ENCODE data around the gene PRKN. TPM values are rescaled to one million over a fixed set of nuclear protein-coding genes. Genes with fewer than 3 reads are reported as not detected.

Gene PRKN
- total RNA-seq, 3 donors from 2014 or later = 5.2 to 10.2 (median 8.1) TPM

DNA sequence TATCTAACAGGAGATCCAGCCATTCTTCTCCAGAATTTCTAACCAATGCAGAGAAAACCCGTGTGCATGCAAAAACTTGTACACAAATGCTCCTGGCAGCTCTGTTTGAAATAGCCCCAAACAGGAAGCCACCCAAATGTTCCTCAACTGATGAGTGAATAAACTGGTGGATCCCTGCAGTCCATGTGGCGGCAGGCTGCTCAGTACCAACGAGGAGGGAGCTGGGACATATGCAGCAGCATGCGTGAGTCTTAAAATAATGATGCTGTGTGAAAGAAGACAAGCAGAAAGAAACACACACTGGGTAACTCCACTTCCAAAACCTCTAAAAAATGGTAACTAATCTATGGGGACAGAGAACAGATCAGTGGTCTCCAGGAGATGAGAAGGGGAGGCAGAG is 911.6 kb downstream of the PRKN start:
- no peak for DNase-seq
- no peak for ATAC-seq
- no peaks in the 10 kb centered on the region for H3K4me1 ChIP-seq (ENCODE audit: low read depth)
- TF ChIP-seq, protein P1, sequence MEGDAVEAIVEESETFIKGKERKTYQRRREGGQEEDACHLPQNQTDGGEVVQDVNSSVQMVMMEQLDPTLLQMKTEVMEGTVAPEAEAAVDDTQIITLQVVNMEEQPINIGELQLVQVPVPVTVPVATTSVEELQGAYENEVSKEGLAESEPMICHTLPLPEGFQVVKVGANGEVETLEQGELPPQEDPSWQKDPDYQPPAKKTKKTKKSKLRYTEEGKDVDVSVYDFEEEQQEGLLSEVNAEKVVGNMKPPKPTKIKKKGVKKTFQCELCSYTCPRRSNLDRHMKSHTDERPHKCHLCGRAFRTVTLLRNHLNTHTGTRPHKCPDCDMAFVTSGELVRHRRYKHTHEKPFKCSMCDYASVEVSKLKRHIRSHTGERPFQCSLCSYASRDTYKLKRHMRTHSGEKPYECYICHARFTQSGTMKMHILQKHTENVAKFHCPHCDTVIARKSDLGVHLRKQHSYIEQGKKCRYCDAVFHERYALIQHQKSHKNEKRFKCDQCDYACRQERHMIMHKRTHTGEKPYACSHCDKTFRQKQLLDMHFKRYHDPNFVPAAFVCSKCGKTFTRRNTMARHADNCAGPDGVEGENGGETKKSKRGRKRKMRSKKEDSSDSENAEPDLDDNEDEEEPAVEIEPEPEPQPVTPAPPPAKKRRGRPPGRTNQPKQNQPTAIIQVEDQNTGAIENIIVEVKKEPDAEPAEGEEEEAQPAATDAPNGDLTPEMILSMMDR (IDR thresholded peaks at IDR 0.05) = no peak
- no peaks in the 10 kb centered on the region for H3K9me3 ChIP-seq
- H3K36me3 ChIP-seq (ENCODE audit: low read depth) = no peaks in the 10 kb centered on the region
- intact Hi-C loops (cut with DNase I, micrococcal nuclease) = no loop called here
- H3K4me3 ChIP-seq = no peak overlapping the region

DNA sequence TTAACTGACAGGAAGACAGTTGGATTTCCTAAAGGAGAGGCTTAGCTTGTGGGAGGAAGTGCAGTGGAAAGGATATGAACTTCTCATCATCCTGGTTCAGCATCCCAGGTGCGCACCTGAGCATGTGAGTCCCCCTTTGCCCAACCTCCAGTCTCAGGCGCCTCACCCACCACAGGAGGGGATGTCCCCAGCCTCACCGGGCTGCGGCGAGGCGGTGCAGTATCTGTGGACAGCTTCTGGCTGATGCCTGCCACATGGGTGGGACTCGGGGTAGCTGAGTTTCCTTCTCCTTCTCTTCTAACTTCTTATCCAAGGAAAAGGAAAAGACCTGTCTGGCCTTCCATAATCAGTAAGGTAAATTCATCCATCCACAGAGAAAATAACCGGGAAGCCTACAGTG is 914.4 kb downstream of the PRKN start:
- intact Hi-C loops (cut with DNase I, micrococcal nuclease) = no loop called here
- TF ChIP-seq, protein P1 (IDR thresholded peaks at IDR 0.05) = no peak
- H3K4me1 ChIP-seq (ENCODE audit: low read depth) = no peaks in the 10 kb centered on the region

DNA sequence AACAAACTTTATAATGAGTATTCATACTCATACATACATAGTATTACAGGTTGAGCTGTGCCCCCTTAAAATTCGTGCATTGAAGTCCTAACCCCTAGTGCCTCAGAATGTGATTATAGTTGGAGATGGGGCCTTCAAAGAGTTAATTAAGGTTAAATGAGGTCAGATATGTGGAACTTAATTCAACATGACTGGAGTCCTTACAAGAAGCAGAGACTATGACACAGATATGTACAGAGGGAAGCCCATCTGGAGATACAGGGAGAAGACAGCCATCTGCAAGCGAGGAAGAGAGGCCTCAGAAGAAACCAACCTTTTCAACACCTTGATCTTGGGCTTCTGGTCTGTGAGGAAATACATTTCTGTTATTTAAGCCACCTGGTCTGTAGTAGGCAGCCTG is 917.6 kb downstream of the PRKN start:
- intact Hi-C loops (cut with DNase I, micrococcal nuclease) = no loop called here
- no peak overlapping the region for H3K4me3 ChIP-seq
- ATAC-seq = no peak
- H3K9me3 ChIP-seq = no peaks in the 10 kb centered on the region
- H3K36me3 ChIP-seq (ENCODE audit: low read depth) = no peaks in the 10 kb centered on the region
- TF ChIP-seq, protein P1 (IDR thresholded peaks at IDR 0.05) = no peak
- no peak for DNase-seq
- no peaks in the 10 kb centered on the region for H3K4me1 ChIP-seq (ENCODE audit: low read depth)

More for the DNA sequence above, 914.4 kb downstream of the PRKN start:
- Histone ChIP-seq H3K9me3 (no peaks in the 10 kb centered on the region), H3K4me3 (no peak overlapping the region), H3K36me3 (ENCODE audit: low read depth) (no peaks in the 10 kb centered on the region)
- DNase-seq = no peak
- ATAC-seq = no peak

DNA sequence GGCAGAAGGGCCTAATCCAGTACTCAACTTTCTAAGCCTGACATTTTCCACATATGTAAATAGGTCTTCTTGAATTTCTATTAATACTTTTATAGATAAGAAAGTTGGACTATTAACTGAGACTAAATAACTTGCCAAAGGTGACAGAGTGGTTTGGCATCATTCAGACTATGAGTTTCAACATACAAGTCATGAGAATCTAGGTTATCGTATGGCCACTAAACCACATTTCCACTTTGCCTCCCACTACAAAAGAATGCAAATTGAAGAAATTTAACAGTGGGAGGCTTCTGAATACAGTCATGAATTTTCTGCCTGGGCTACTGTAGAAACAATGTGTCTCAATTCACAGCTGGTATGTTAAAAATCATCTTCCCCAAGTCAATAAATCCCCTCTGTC is 922.7 kb downstream of the PRKN start:
- Histone ChIP-seq H3K4me1 (ENCODE audit: low read depth) (no peaks in the 10 kb centered on the region), H3K4me3 (no peak overlapping the region), H3K9me3 (no peaks in the 10 kb centered on the region), H3K36me3 (ENCODE audit: low read depth) (no peaks in the 10 kb centered on the region)
- intact Hi-C loops (cut with DNase I, micrococcal nuclease) = no loop called here
- DNase-seq (no peak), ATAC-seq (no peak)
- TF ChIP-seq, protein P1 (IDR thresholded peaks at IDR 0.05) = no peak

DNA sequence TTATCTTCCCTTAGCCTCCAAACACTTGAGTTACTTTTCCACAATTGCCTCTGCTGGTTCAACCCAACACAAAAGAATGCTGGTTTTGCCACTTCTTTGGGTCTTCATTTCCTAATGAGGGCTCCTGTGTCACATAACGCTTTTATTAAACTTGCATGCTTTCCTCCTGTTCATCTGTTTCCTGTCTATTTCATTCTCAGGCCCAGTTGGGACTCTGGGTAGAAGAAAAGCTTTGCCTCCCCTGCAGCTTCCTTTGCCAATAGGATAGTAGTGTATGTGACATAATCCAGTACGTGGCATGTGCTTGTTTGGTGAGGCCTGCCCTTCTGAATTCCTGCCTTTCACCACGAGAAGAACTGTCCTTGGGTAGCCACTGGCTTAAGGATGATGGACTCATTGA is 924.4 kb downstream of the PRKN start:
- ATAC-seq (no peak), DNase-seq (no peak)
- Histone ChIP-seq H3K9me3 (no peaks in the 10 kb centered on the region), H3K36me3 (ENCODE audit: low read depth) (no peaks in the 10 kb centered on the region), H3K4me1 (ENCODE audit: low read depth) (no peaks in the 10 kb centered on the region), H3K4me3 (no peak overlapping the region)
- intact Hi-C loops (cut with DNase I, micrococcal nuclease) = no loop called here
- TF ChIP-seq, protein P1 (IDR thresholded peaks at IDR 0.05) = no peak

DNA sequence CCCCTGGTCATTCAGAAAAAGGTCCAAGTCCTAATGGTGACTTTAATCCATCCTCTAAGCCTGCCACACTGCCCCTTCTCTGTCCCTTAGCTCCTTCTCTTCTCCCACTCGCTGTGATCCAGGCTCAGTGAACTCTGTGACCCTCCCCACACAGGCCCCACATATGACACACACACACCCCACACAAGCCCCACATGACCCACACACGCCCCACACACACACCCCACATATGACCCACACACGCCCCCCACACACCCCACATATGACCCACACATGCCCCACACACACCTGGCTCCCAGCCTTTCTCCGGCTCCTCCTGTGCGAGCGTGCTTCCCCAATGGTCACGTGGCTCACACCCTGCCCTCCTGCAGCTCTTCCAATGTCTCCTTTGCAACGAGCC is 925.3 kb downstream of the PRKN start:
- Histone ChIP-seq H3K4me1 (ENCODE audit: low read depth) (no peaks in the 10 kb centered on the region), H3K4me3 (no peak overlapping the region), H3K9me3 (no peaks in the 10 kb centered on the region), H3K36me3 (ENCODE audit: low read depth) (no peaks in the 10 kb centered on the region)
- intact Hi-C loops (cut with DNase I, micrococcal nuclease) = no loop called here
- ATAC-seq (no peak), DNase-seq (no peak)
- TF ChIP-seq, protein P1 (IDR thresholded peaks at IDR 0.05) = no peak
